GM23338 (cell line): ENCODE measurements around the gene ZNF536. TPM values are rescaled to one million over a fixed set of nuclear protein-coding genes. Genes with fewer than 3 reads are reported as not detected.

Source experiments
- ATAC-seq: fragments of 200-7000 bp; cut with Tn5 transposase; 3 replicates; pipeline ENCODE4 v1.9.1; 2020
- DNase-seq: peaks from one replicate; pipeline ENCODE4 v3.0.0-alpha.2; 2015; ENCODE audit warnings: low spot score
- H2AFZ ChIP-seq: fragments of 200-600 bp; sonication (generic); 2 replicates; pipeline ENCODE4 v1.8.0; 2016; ENCODE audit warnings: antibody characterized with exemption, mild to moderate bottlenecking, moderate library complexity
- H3F3A ChIP-seq: fragments of 200-600 bp; sonication (generic); replicated peaks from 2 replicates; pipeline ENCODE4 v1.8.0; 2017; ENCODE audit warnings: antibody characterized with exemption, mixed run types, low read depth
- H3K27ac ChIP-seq: fragments of 200-600 bp; sonication (generic); 2 replicates; pipeline ENCODE4 v1.6.1; 2016; ENCODE audit warnings: low read depth
- H3K27me3 ChIP-seq: fragments of 200-600 bp; sonication (generic); 2 replicates; pipeline ENCODE4 v1.8.0; 2016; ENCODE audit warnings: mild to moderate bottlenecking, mixed run types, moderate library complexity; ENCODE audit not compliant: insufficient read depth
- H3K36me3 ChIP-seq: fragments of 200-600 bp; sonication (generic); 2 replicates; pipeline ENCODE4 v1.8.0; 2016; ENCODE audit warnings: mild to moderate bottlenecking; ENCODE audit not compliant: insufficient read depth
- H3K4me1 ChIP-seq: fragments of 200-600 bp; sonication (generic); 2 replicates; pipeline ENCODE4 v1.8.0; 2016; ENCODE audit warnings: mild to moderate bottlenecking, moderate library complexity; ENCODE audit not compliant: insufficient read depth
- H3K4me2 ChIP-seq: fragments of 200-600 bp; sonication (generic); 2 replicates; pipeline ENCODE4 v1.7.1; 2017; ENCODE audit warnings: mixed run types
- H3K4me3 ChIP-seq: fragments of 200-600 bp; sonication (generic); 2 replicates; pipeline ENCODE4 v1.6.1; 2016; ENCODE audit warnings: mixed run types
- H3K79me2 ChIP-seq: fragments of 200-600 bp; sonication (generic); replicated peaks from 2 replicates; pipeline ENCODE4 v1.8.0; 2017; ENCODE audit warnings: mild to moderate bottlenecking; ENCODE audit not compliant: insufficient read depth
- H3K9me2 ChIP-seq: fragments of 200-600 bp; sonication (generic); 2 replicates; pipeline ENCODE4 v1.8.0; 2017; ENCODE audit not compliant: insufficient read depth
- H4K20me1 ChIP-seq: fragments of 200-600 bp; sonication (generic); replicated peaks from 2 replicates; pipeline ENCODE4 v1.8.0; 2017; ENCODE audit warnings: mild to moderate bottlenecking; ENCODE audit not compliant: insufficient read depth
- H3K27ac Mint-ChIP-seq: 2 replicates; pipeline ENCODE4 v1.8.0; 2020; ENCODE audit warnings: inconsistent platforms, mild to moderate bottlenecking, moderate library complexity, mixed read lengths
- H3K27me3 Mint-ChIP-seq: 3 replicates; pipeline ENCODE4 v1.8.0; 2022; ENCODE audit warnings: low read depth, mild to moderate bottlenecking, moderate library complexity, mixed read lengths, inconsistent platforms; ENCODE audit not compliant: insufficient read depth, poor library complexity
- H3K36me3 Mint-ChIP-seq: 3 replicates; pipeline ENCODE4 v1.8.0; 2021; ENCODE audit warnings: low read depth, mild to moderate bottlenecking, inconsistent platforms, moderate library complexity, mixed read lengths
- H3K4me1 Mint-ChIP-seq: 3 replicates; pipeline ENCODE4 v1.8.0; 2020; ENCODE audit warnings: mild to moderate bottlenecking, inconsistent platforms, mixed read lengths
- H3K4me3 Mint-ChIP-seq: 3 replicates; pipeline ENCODE4 v1.8.0; 2021; ENCODE audit warnings: moderate library complexity, mild to moderate bottlenecking, inconsistent platforms, mixed read lengths
- H3K9me3 Mint-ChIP-seq: 3 replicates; pipeline ENCODE4 v1.8.0; 2020; ENCODE audit warnings: moderate library complexity, mild to moderate bottlenecking, inconsistent platforms, mixed read lengths
- CREB1 ChIP-seq: fragments of 250-450 bp; sonication (Bioruptor Pico); IDR thresholded peaks from 2 replicates; pipeline ENCODE4 v1.5.0; 2020; ENCODE audit warnings: low read depth, mild to moderate bottlenecking, moderate library complexity
- CTCF ChIP-seq, 2 experiments: fragments of 200-600 bp in 1 of 2; sonication (generic) in 1 of 2; conservative IDR thresholded peaks; 2 replicates each; pipeline versions ENCODE4 v1.5.1 to v1.6.1; 2016 to 2017; ENCODE audit warnings: antibody characterized with exemption in 2 of 2, low read depth in 2 of 2, mild to moderate bottlenecking in 2 of 2, moderate library complexity in 1 of 2
- ETS1 ChIP-seq: IDR thresholded peaks from 2 replicates; pipeline ENCODE4 v1.6.1; 2016; ENCODE audit warnings: antibody characterized with exemption
- EZH2 ChIP-seq: fragments of 200-600 bp; sonication (generic); IDR thresholded peaks from one replicate; pipeline ENCODE4 v1.8.0; 2017; ENCODE audit warnings: antibody characterized with exemption, mild to moderate bottlenecking, low read depth; ENCODE audit not compliant: unreplicated experiment
- EZH2phosphoT487 ChIP-seq: fragments of 200-600 bp; sonication (generic); IDR thresholded peaks from one replicate; pipeline ENCODE4 v1.8.1; 2018; ENCODE audit warnings: antibody characterized with exemption; ENCODE audit not compliant: unreplicated experiment
- JUNB ChIP-seq: IDR thresholded peaks from one replicate; pipeline ENCODE4 v1.6.1; 2016; ENCODE audit warnings: antibody characterized with exemption; ENCODE audit not compliant: unreplicated experiment
- NANOG ChIP-seq: IDR thresholded peaks from 2 replicates; pipeline ENCODE4 v1.6.1; 2016; ENCODE audit warnings: antibody characterized with exemption, borderline replicate concordance
- POLR2AphosphoS5 ChIP-seq: IDR thresholded peaks from 2 replicates; pipeline ENCODE4 v1.6.1; 2016; ENCODE audit warnings: antibody characterized with exemption, low read depth
- REST ChIP-seq: IDR thresholded peaks from one replicate; pipeline ENCODE4 v1.6.1; 2018; ENCODE audit warnings: antibody characterized with exemption; ENCODE audit not compliant: unreplicated experiment
- STAT1 ChIP-seq: IDR thresholded peaks from one replicate; pipeline ENCODE4 v1.6.1; 2016; ENCODE audit warnings: antibody characterized with exemption; ENCODE audit not compliant: unreplicated experiment
- ZNF114 ChIP-seq: fragments of 250-450 bp; sonication (Bioruptor Pico); IDR thresholded peaks from 2 replicates; pipeline ENCODE4 v1.5.0; 2020; ENCODE audit warnings: mild to moderate bottlenecking, moderate library complexity
- ZNF331 ChIP-seq: fragments of 250-450 bp; sonication (Bioruptor Pico); IDR thresholded peaks from 2 replicates; pipeline ENCODE4 v1.5.0; 2020; ENCODE audit warnings: low read depth, mild to moderate bottlenecking, moderate library complexity
- ZNF462 ChIP-seq: fragments of 250-450 bp; sonication (Bioruptor Pico); IDR thresholded peaks from 2 replicates; pipeline ENCODE4 v1.5.0; 2020; ENCODE audit warnings: mild to moderate bottlenecking, moderate library complexity
- polyA plus RNA-seq: library from polyadenylated mRNA; unstranded; fragments of >200 nt; fragmentation: Nextera tagmentation; extraction: Ambion mirVana; gene quantifications from 2 replicates; pipeline ENCODE4 v1.2.1, GENCODE V29; 2016
- total RNA-seq: library from RNA; depleted of rRNA; stranded (reverse); fragments of >200 nt; shearing (Covaris generic); gene quantifications from 2 replicates; pipeline ENCODE4 v1.2.3, GENCODE V29; 2014

Gene ZNF536
- total and polyA plus RNA-seq, 2 experiments from 2014 or later, result 0.07 TPM; not detected in 1

GRCh38 chr19:30367421-30367820, 4.8 kb upstream of the ZNF536 start:
- TF ChIP-seq ZNF462 (CRISPR knock-in tag) (no peak), ZNF114 (CRISPR knock-in tag) (no peak), EZH2 (no peak), STAT1 (no peak), POLR2AphosphoS5 (no peak), CREB1 (CRISPR knock-in tag) (no peak), JUNB (no peak), ZNF331 (CRISPR knock-in tag) (no peak), ETS1 (no peak), CTCF (conservative IDR thresholded peaks at IDR 0.05; ENCODE audit: low read depth in 2 of 2) (no peak), REST (no peak), EZH2phosphoT487 (no peak), NANOG (no peak)
- DNase-seq (no peak), ATAC-seq (no peak)
- Mint-ChIP-seq H3K9me3 (no peaks in the 10 kb centered on the region), H3K4me1 (peaks cover 34% of the 10 kb centered on the region), H3K4me3 (no peak overlapping the region), H3K36me3 (no peaks in the 10 kb centered on the region), H3K27me3 (peaks cover 15% of the 10 kb centered on the region), H3K27ac (no peak overlapping the region)
- no peak overlapping the region for H3K27ac ChIP-seq
- no peaks in the 10 kb centered on the region for H3K27me3 ChIP-seq
- no peak overlapping the region for H2AFZ ChIP-seq
- no peak overlapping the region for H3K4me3 ChIP-seq
- peaks cover 28% of the 10 kb centered on the region for H3K4me1 ChIP-seq
- no peaks in the 10 kb centered on the region for H4K20me1 ChIP-seq
- no peaks in the 10 kb centered on the region for H3K79me2 ChIP-seq
- H3F3A ChIP-seq, result no peaks in the 10 kb centered on the region; the same call in 1 of the 2 replicates
- H3K4me2 ChIP-seq, result no peak overlapping the region
- peaks cover 11% of the 10 kb centered on the region for H3K9me2 ChIP-seq
- no peaks in the 10 kb centered on the region for H3K36me3 ChIP-seq
